HepG2 (cell line): Measurements from ENCODE around the gene ACOX3. TPM values are rescaled to one million over a fixed set of nuclear protein-coding genes. Genes with fewer than 3 reads are reported as not detected.

Experiments
- ARID2 ChIP-seq: sonication (generic); formaldehyde crosslinking; IDR thresholded peaks from 2 replicates; pipeline ENCODE4 v1.8.1; 2022; ENCODE audit warnings: mild to moderate bottlenecking, missing genetic modification reagents, borderline replicate concordance
- DNMT1 ChIP-seq: sonication (generic); formaldehyde crosslinking; IDR thresholded peaks from 2 replicates; pipeline ENCODE4 v1.5.1; 2020; ENCODE audit warnings: mild to moderate bottlenecking, missing genetic modification reagents
- DR1 ChIP-seq: sonication (generic); formaldehyde crosslinking; IDR thresholded peaks from 2 replicates; pipeline ENCODE4 v1.8.0; 2021; ENCODE audit warnings: mild to moderate bottlenecking, missing genetic modification reagents, inconsistent platforms
- ETV5 ChIP-seq: IDR thresholded peaks from 2 replicates; pipeline ENCODE4 v1.6.1; 2018; ENCODE audit warnings: missing biosample characterization, missing genetic modification reagents, inconsistent platforms, borderline replicate concordance
- GPBP1L1 ChIP-seq: sonication (generic); formaldehyde crosslinking; IDR thresholded peaks from 2 replicates; pipeline ENCODE4 v1.5.0; 2020; ENCODE audit warnings: mild to moderate bottlenecking, missing genetic modification reagents
- GTF3A ChIP-seq: sonication (generic); formaldehyde crosslinking; conservative IDR thresholded peaks from 2 replicates; pipeline ENCODE4 v1.4.0; 2020; ENCODE audit warnings: mild to moderate bottlenecking, missing genetic modification reagents
- KDM5A ChIP-seq: fragments of 200-600 bp; sonication (generic); IDR thresholded peaks from 2 replicates; pipeline ENCODE4 v1.7.0; 2018; ENCODE audit warnings: antibody characterized with exemption, mild to moderate bottlenecking, low read length, borderline replicate concordance
- MAFK ChIP-seq, 2 experiments: IDR thresholded peaks in 1 of 2; conservative IDR thresholded peaks in 1 of 2; 2 replicates each; pipeline ENCODE4 v1.6.1; 2011; ENCODE audit warnings: improper control_type of control experiment in 2 of 2, low read length in 2 of 2
- POLR2AphosphoS2 ChIP-seq: IDR thresholded peaks from 2 replicates; pipeline ENCODE4 v1.6.1; 2011; ENCODE audit warnings: low read depth, low read length, improper control_type of control experiment
- RBFOX2 ChIP-seq: fragments of 200-400 bp; formaldehyde crosslinking; IDR thresholded peaks from 2 replicates; pipeline ENCODE4 v1.6.1; 2017; ENCODE audit warnings: low read depth, mild to moderate bottlenecking, low read length
- RERE ChIP-seq: IDR thresholded peaks from 2 replicates; pipeline ENCODE4 v1.6.1; 2016; ENCODE audit warnings: low read depth, missing genetic modification reagents, missing compliant biosample characterization
- SNAPC5 ChIP-seq: sonication (generic); formaldehyde crosslinking; IDR thresholded peaks from 2 replicates; pipeline ENCODE4 v1.8.1; 2023; ENCODE audit warnings: mild to moderate bottlenecking, missing genetic modification reagents, borderline replicate concordance
- SNRNP70 ChIP-seq: fragments of 200-400 bp; formaldehyde crosslinking; IDR thresholded peaks from 2 replicates; pipeline ENCODE4 v1.6.1; 2017; ENCODE audit warnings: mild to moderate bottlenecking, low read depth, low read length, moderate library complexity
- THYN1 ChIP-seq: sonication (generic); formaldehyde crosslinking; IDR thresholded peaks from 2 replicates; pipeline ENCODE4 v1.8.1; 2023; ENCODE audit warnings: low read depth, mild to moderate bottlenecking, moderate library complexity, missing genetic modification reagents, borderline replicate concordance
- ZFYVE20 ChIP-seq: sonication (generic); formaldehyde crosslinking; IDR thresholded peaks from 2 replicates; pipeline ENCODE4 v1.8.0; 2023; ENCODE audit warnings: low read depth, mild to moderate bottlenecking, moderate library complexity, missing genetic modification reagents, borderline replicate concordance
- ZNF264 ChIP-seq: sonication (generic); formaldehyde crosslinking; IDR thresholded peaks from 2 replicates; pipeline ENCODE4 v1.4.0; 2020; ENCODE audit warnings: missing genetic modification reagents
- ZNF496 ChIP-seq: sonication (generic); formaldehyde crosslinking; IDR thresholded peaks from 2 replicates; pipeline ENCODE4 v1.8.1; 2023; ENCODE audit warnings: mild to moderate bottlenecking, moderate library complexity, missing genetic modification reagents; ENCODE audit not compliant: insufficient replicate concordance
- ZNF570 ChIP-seq: sonication (generic); formaldehyde crosslinking; IDR thresholded peaks from 2 replicates; pipeline ENCODE4 v1.4.0; 2020; ENCODE audit warnings: mild to moderate bottlenecking, missing genetic modification reagents, borderline replicate concordance
- ZNF577 ChIP-seq: sonication (generic); formaldehyde crosslinking; IDR thresholded peaks from 2 replicates; pipeline ENCODE4 v1.4.0; 2020; ENCODE audit warnings: mild to moderate bottlenecking, low read depth, missing genetic modification reagents, borderline replicate concordance
- ZNF660 ChIP-seq: sonication (generic); formaldehyde crosslinking; IDR thresholded peaks from 2 replicates; pipeline ENCODE4 v1.5.1; 2020; ENCODE audit warnings: mild to moderate bottlenecking, low read depth, missing genetic modification reagents, borderline replicate concordance
- ZNF75D ChIP-seq: sonication (generic); formaldehyde crosslinking; IDR thresholded peaks from 2 replicates; pipeline ENCODE4 v1.8.1; 2023; ENCODE audit warnings: missing genetic modification reagents, mild to moderate bottlenecking, borderline replicate concordance
- ZNF761 ChIP-seq: sonication (generic); formaldehyde crosslinking; conservative IDR thresholded peaks from 2 replicates; pipeline ENCODE4 v1.4.0; 2020; ENCODE audit warnings: mild to moderate bottlenecking, missing genetic modification reagents
- ZSCAN20 ChIP-seq: sonication (generic); formaldehyde crosslinking; IDR thresholded peaks from 2 replicates; pipeline ENCODE4 v1.4.0; 2020; ENCODE audit warnings: missing genetic modification reagents, mild to moderate bottlenecking, borderline replicate concordance
- polyA plus RNA-seq, 8 experiments: library from polyadenylated mRNA; depleted of rRNA in 3 of 8; stranded (reverse) in 7 of 8; unstranded in 1 of 8; fragments of >200 nt; fragmentation: Illumina TruSeq in 4 of 8; extraction: Trizol in 4 of 8; gene quantifications; 2 replicates each; pipeline versions ENCODE4 v1.2.1 to v1.2.3, GENCODE V29; 2011 to 2016; ENCODE audit warnings: low read depth in 4 of 8, missing spikeins in 1 of 8, mixed read lengths in 1 of 8; ENCODE audit not compliant: insufficient read depth in 1 of 8
- total RNA-seq, 5 experiments: library from RNA; depleted of rRNA; stranded (reverse); fragments of >200 nt; fragmentation: Illumina TruSeq; extraction: Trizol; gene quantifications; 2 replicates each; pipeline ENCODE4 v1.2.3, GENCODE V29; 2016; ENCODE audit warnings: low read depth in 1 of 5

ACOX3 gene
- total and polyA plus RNA-seq, 2 of the 13 experiments (the other 11 are each of a cell fraction or from before 2014, with no cell fraction given), result 4.2 to 17.8 TPM

GRCh38 chr4:8428288-8429097 lies 12.0 kb downstream of the ACOX3 start (continued):
- no peak for TF ChIP-seq RERE
- TF ChIP-seq KDM5A, result peak; percentile 95
- TF ChIP-seq DNMT1, result no peak
- TF ChIP-seq MAFK (conservative IDR thresholded peaks at IDR 0.05 in 1 of 2, IDR thresholded peaks at IDR 0.05 in 1 of 2; ENCODE audit: low read length in 2 of 2), result no peak
- TF ChIP-seq ZNF75D (CRISPR knock-in tag), result no peak
- TF ChIP-seq RBFOX2, result peak; percentile 81
- no peak for TF ChIP-seq SNRNP70
- no peak for TF ChIP-seq SNAPC5 (CRISPR knock-in tag)
- TF ChIP-seq DR1 (CRISPR knock-in tag), result peak; percentile 72; the same call in 1 of the 2 replicates
- TF ChIP-seq ZNF577 (CRISPR knock-in tag), result no peak
- no peak for TF ChIP-seq ZFYVE20 (CRISPR knock-in tag)
- peak; percentile 25; the same call in 1 of the 2 replicates for TF ChIP-seq ETV5 (CRISPR knock-in tag)
- no peak for TF ChIP-seq GPBP1L1 (CRISPR knock-in tag)
- no peak for TF ChIP-seq ZNF570 (CRISPR knock-in tag)
- TF ChIP-seq ZNF660 (CRISPR knock-in tag), result no peak
- no peak for TF ChIP-seq ZSCAN20 (CRISPR knock-in tag)
- TF ChIP-seq POLR2AphosphoS2, result no peak
- 0 out of 2 replicates have a peak, but pooled peaks have one; percentile 20 for TF ChIP-seq ZNF264 (CRISPR knock-in tag)
- TF ChIP-seq ARID2 (CRISPR knock-in tag), result no peak
- no peak for TF ChIP-seq ZNF761 (CRISPR knock-in tag)
- no peak for TF ChIP-seq GTF3A (CRISPR knock-in tag)
- no peak for TF ChIP-seq THYN1 (CRISPR knock-in tag)
- no peak for TF ChIP-seq ZNF496 (CRISPR knock-in tag)
